Lung (tissue), 12 donors: ENCODE measurements around the gene LMOD2. TPM values are rescaled to one million over a fixed set of nuclear protein-coding genes. Genes with fewer than 3 reads are reported as not detected.
A peak's percentile ranks its signal among the peaks of the same experiment; 100 is the strongest.

ENCODE experiments used
- ATAC-seq: fragments of 200-7000 bp; cut with Tn5 transposase; one replicate; pipeline ENCODE4 v1.9.1; 2020; ENCODE audit warnings: moderate number of reproducible peaks; ENCODE audit not compliant: insufficient read depth, low FRiP score
- DNase-seq, 3 donors: peaks; one replicate each; pipeline ENCODE4 v3.0.0-alpha.2; 2013 to 2017
- H3K27ac ChIP-seq, 2 donors: one replicate each; pipeline ENCODE4 v1.5.1; 2013; ENCODE audit warnings: mild to moderate bottlenecking in 2 of 2, moderate library complexity in 2 of 2, control low read depth in 1 of 2, inconsistent platforms in 1 of 2, low read depth in 1 of 2, low read length in 1 of 2
- H3K27me3 ChIP-seq, 3 donors: one replicate each; pipeline ENCODE4 v1.5.1; 2013; ENCODE audit warnings: low read length in 2 of 3; ENCODE audit not compliant: control insufficient read depth in 3 of 3, insufficient read depth in 3 of 3
- H3K36me3 ChIP-seq, 4 donors: one replicate each; pipeline ENCODE4 v1.5.1; 2013; ENCODE audit warnings: low read length in 4 of 4, mild to moderate bottlenecking in 1 of 4, moderate library complexity in 1 of 4; ENCODE audit not compliant: control insufficient read depth in 4 of 4, insufficient read depth in 4 of 4
- H3K4me1 ChIP-seq, 5 donors: one replicate each; pipeline ENCODE4 v1.5.1; 2013; ENCODE audit warnings: low read length in 5 of 5, mild to moderate bottlenecking in 2 of 5, moderate library complexity in 1 of 5; ENCODE audit not compliant: control insufficient read depth in 5 of 5, insufficient read depth in 5 of 5
- H3K4me3 ChIP-seq: one replicate; pipeline ENCODE4 v1.5.1; 2013; ENCODE audit warnings: mild to moderate bottlenecking, control low read depth, moderate library complexity
- H3K9ac ChIP-seq, 2 donors: one replicate each; pipeline ENCODE4 v1.5.1; 2013; ENCODE audit warnings: low read length in 2 of 2, control low read depth in 1 of 2; ENCODE audit not compliant: insufficient read depth in 1 of 2
- H3K9me3 ChIP-seq, 4 donors: one replicate each; pipeline ENCODE4 v1.5.1; 2013; ENCODE audit warnings: low read length in 3 of 4, mild to moderate bottlenecking in 1 of 4, moderate library complexity in 1 of 4; ENCODE audit not compliant: control insufficient read depth in 4 of 4, insufficient read depth in 3 of 4
- CTCF ChIP-seq: IDR thresholded peaks from 2 replicates; pipeline ENCODE4 v1.5.1; 2012; ENCODE audit warnings: mild to moderate bottlenecking; ENCODE audit errors: control extremely low read depth, extremely low read depth
- WGBS, 2 donors: extraction: QIAGEN DNeasy Blood & Tissue Kit; methylation state at CpG; one replicate each; pipeline ENCODE4 v1.1.7; 2013; 5-methylcytosine and 5-hydroxymethylcytosine counted together
- polyA plus RNA-seq, 2 donors: library from polyadenylated mRNA; stranded (reverse); fragments of 200-250 nt; gene quantifications; one replicate each; pipeline ENCODE4 v1.2.1, GENCODE V29; 2013
- total RNA-seq, 2 donors: library from RNA; depleted of rRNA in 1 of 2; stranded (reverse); fragments of >200 nt in 1 of 2; gene quantifications; one replicate each; pipeline ENCODE4 v1.2.1, GENCODE V29; 2014 to 2021
- donor health status: control.
- donor health status: control.
- donor health status: Bipolar disorder and iron deficiency.
- donor health status: healthy.
- donor health status: DM: yes; HTN: yes; CAD: no.

The LMOD2 gene
- total and polyA plus RNA-seq, 4 donors: 1.1 TPM; not detected in 3

- Histone ChIP-seq H3K36me3 (no peaks in the 10 kb centered on the region), H3K27me3 (no peaks in the 10 kb centered on the region), H3K4me1 (peaks cover 0 to 12% (median 0%) of the 10 kb centered on the region in 5 donors), H3K9me3 (peaks cover 0 to 2% (median 0%) of the 10 kb centered on the region in 4 donors), H3K9ac (no peak overlapping the region), H3K4me3 (no peak overlapping the region), H3K27ac (peak overlapping the region in 1 of 2 donors; percentile 77)
- WGBS, 2 donors: 76 to 85% methylated on average over 1 of the region's 1 CpG
- ATAC-seq (no peak), DNase-seq (no peak)
- no peak for TF ChIP-seq CTCF
Observed at GRCh38 chr7:123666492-123666891, 10.8 kb downstream of the LMOD2 start.

GRCh38 chr7:123669485-123669884, 13.8 kb downstream of the LMOD2 start:
- H3K27me3 ChIP-seq: no peaks in the 10 kb centered on the region
- H3K9ac ChIP-seq: no peak overlapping the region
- H3K36me3 ChIP-seq: no peaks in the 10 kb centered on the region
- no peaks in the 10 kb centered on the region for H3K9me3 ChIP-seq
- no peak for TF ChIP-seq CTCF
- ATAC-seq: no peak
- no peak overlapping the region for H3K4me3 ChIP-seq
- DNase-seq: no peak
- 95 to 97% methylated on average over 7 of the region's 7 CpGs for WGBS, 2 donors
- H3K27ac ChIP-seq: no peak overlapping the region
- peaks cover 0 to 15% (median 11%) of the 10 kb centered on the region in 5 donors for H3K4me1 ChIP-seq

- Histone ChIP-seq H3K4me1 (peaks cover 1 to 23% (median 11%) of the 10 kb centered on the region in 5 donors), H3K4me3 (no peak overlapping the region), H3K9ac (no peak overlapping the region), H3K27ac (no peak overlapping the region), H3K9me3 (no peaks in the 10 kb centered on the region), H3K36me3 (no peaks in the 10 kb centered on the region), H3K27me3 (no peaks in the 10 kb centered on the region)
- ATAC-seq (no peak), DNase-seq (no peak)
- no peak for TF ChIP-seq CTCF
- 89 to 91% methylated on average over 5 of the region's 5 CpGs for WGBS, 2 donors
Observed at GRCh38 chr7:123673137-123673732, 17.6 kb downstream of the LMOD2 start.
